LNCaP clone FGC (cell line): ENCODE measurements around the gene GSTM1.
"Not testable (repeated sequence)": the region's sequence is repeated elsewhere in the genome, so short reads cannot be mapped to it uniquely, and the experiment has no call there.

Source experiments
- DNase-seq: peaks from one replicate; pipeline ENCODE4 v3.0.0-alpha.2; 2011; ENCODE audit warnings: low read depth
- H3K4me3 ChIP-seq: 2 replicates; pipeline ENCODE4 v1.5.1; 2011; ENCODE audit warnings: mild to moderate bottlenecking, low read depth, low read length, control low read depth
- TF ChIP-seq, protein P1 (sequence below): IDR thresholded peaks from 2 replicates; pipeline ENCODE4 v1.5.1; 2012; ENCODE audit warnings: mild to moderate bottlenecking; ENCODE audit not compliant: control insufficient read depth, insufficient read depth; ENCODE audit errors: extremely low read depth

GSTM1 gene

DNA sequence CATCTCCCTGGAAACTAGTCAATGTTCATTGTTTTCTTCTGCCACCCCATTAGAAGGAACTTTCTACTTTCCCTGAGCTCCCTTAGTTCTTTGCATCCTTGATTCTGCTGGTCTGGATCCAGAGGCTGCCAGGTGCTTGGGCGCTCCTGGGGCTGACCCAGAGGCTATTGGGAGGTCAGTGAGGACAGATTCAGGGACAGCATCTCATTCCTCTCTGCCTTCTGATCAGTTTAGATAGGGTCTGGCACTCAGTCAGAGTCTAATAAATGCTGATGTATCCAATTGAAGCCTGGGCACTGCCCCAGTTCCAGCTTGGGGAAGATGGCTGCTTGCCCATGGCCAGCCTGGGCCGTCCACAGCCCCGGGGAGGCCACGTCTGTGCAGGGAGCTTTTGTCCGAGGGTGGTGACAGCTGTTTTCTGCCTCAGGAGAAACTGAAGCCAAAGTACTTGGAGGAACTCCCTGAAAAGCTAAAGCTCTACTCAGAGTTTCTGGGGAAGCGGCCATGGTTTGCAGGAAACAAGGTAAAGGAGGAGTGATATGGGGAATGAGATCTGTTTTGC lies 2.3 kb downstream of the GSTM1 start:
- TF ChIP-seq, protein P1, sequence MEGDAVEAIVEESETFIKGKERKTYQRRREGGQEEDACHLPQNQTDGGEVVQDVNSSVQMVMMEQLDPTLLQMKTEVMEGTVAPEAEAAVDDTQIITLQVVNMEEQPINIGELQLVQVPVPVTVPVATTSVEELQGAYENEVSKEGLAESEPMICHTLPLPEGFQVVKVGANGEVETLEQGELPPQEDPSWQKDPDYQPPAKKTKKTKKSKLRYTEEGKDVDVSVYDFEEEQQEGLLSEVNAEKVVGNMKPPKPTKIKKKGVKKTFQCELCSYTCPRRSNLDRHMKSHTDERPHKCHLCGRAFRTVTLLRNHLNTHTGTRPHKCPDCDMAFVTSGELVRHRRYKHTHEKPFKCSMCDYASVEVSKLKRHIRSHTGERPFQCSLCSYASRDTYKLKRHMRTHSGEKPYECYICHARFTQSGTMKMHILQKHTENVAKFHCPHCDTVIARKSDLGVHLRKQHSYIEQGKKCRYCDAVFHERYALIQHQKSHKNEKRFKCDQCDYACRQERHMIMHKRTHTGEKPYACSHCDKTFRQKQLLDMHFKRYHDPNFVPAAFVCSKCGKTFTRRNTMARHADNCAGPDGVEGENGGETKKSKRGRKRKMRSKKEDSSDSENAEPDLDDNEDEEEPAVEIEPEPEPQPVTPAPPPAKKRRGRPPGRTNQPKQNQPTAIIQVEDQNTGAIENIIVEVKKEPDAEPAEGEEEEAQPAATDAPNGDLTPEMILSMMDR, result no peak
- no peak for DNase-seq
- no peak overlapping the region for H3K4me3 ChIP-seq

DNA sequence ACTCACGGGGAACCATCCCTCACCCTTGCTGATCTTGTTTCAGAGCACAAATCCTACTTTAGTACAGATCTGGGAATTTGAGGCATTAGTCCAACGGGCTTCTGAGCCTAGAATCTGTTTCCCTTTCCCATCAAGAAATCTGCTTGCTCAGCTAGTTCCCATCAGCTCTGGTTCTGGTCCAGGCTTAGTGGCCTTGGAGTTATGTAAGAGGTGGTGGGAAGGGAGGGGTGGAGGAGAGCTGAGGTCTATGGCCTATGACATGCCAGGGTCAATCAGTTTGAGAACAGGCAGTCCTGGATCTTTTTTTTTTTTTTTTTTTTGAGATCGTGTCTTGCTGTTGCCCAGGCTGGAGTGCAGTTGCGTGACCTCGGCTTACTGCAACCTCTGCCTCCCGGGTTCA lies 4.1 kb downstream of the GSTM1 start:
- TF ChIP-seq, protein P1, result no peak
- H3K4me3 ChIP-seq, result no peak overlapping the region
- DNase-seq, result no peak

DNA sequence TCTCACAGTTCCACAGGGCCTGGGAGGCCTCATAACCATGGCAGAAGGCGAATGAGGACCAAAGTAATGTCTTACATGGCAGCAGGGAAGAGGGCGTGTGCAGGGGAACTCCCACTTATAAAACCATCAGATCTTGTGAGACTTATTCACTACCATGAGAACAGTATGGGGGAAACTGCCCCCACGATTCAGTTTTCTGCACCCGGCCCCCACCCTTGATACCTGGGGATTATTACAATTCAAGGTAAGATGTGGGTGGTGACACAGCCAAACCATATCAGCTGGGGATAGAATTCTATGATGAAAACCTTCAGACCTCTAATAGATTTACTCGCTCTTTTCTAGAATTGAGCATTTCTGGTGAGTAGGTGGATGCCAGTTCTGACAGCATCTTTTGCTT lies 6.8 kb downstream of the GSTM1 start:
- not testable (repeated sequence) for DNase-seq, H3K4me3 ChIP-seq

DNA sequence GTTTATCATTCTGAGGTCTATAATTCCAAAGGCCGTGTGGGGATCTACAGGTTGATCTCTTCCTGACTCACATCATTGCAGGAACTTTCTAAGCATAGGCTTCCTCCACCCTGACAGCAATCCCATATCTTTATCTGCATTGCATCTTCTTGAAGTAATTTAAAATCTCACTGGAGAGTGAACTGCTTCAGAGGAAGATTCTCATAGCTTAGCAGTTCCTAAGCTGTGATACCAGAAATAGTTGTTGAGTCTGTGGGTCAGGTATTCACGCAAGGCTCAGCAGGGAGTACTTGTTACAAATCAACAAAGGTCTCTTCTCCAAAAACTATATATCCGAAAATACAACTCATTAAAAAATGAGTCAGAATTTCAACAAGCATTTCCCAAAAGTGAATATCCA lies 7.5 kb downstream of the GSTM1 start:
- not testable (repeated sequence) for H3K4me3 ChIP-seq, DNase-seq

DNA sequence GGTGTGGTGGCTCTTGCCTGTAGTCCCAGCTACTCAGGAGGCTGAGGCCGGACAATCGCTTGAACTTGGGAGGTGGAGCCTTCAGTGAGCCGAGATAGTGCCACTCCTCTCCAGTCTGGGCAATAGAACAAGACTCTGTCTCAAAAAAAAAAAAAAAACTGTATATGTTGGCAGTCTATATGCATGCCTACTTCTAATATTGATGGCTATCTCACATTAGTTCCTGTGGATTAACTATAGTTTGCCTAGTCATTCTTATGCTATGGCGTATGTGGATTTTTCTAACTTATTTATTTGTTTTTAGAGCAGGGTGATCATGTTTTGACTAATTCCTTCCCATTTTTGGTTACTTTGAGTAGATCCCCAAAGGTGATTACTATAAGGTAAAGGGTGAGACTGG lies 9.4 kb downstream of the GSTM1 start:
- no peak for DNase-seq
- TF ChIP-seq, protein P1, result no peak
- H3K4me3 ChIP-seq, result no peak overlapping the region

DNA sequence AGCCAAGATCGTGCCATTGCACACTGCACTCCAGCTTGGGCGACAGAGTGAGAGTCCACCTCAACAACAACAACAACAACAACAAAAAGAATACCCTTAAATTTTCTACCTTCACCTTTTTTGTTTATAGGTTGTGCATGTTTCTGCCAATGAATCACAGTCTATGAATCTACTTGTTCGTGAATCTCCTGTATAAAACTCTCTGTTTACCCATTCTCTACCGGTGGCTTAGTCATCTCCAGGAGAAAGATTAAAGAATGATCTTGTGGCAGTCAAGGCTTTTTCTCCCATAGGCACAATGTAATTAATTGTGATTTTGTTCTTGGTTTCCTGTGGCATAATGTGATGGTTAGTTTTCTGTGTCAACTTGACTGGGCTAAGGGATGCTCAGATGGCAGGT lies 10.2 kb downstream of the GSTM1 start:
- not testable (repeated sequence) for H3K4me3 ChIP-seq

DNA sequence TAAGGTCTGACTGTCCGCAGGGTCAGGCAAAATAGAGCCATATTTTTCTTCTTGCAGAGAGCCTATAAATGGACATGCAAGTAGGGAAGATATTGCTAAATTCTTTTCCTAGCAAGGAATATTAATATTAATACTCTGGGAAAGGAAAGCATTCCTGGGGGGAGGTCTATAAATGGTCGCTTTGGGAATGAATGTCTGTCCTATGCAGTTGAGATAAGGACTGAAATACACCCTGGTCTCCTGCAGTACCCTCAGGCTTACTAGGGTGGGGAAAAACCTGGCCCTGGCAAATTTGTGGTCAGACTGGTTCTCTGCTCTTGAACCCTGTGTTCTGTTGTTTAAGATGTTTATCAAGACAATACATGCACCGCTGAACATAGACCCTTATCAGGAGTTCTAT lies 15.3 kb downstream of the GSTM1 start:
- not testable (repeated sequence) for H3K4me3 ChIP-seq, DNase-seq

More for the DNA sequence above, 10.2 kb downstream of the GSTM1 start:
- DNase-seq, result not testable (repeated sequence)

DNA sequence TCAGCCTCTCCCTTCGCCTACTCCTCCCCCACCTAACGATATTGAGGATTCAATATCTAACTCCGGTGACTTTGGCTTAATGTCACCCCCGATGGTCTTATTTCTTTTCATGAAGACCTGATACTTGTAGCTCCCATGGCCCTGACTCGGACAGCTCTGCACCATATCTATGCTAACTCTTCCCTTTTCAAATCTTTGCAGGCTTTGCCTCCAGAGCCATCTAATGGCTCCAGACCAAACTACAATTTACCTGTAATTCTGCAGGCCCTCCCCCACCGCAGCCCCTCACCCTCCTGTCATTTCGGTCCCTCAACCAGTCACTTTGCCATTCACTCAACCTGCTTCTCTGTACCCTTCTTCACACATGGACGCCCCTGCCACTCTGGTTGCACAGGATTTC lies 16.6 kb downstream of the GSTM1 start:
- DNase-seq, result no peak
- TF ChIP-seq, protein P1, result 0 out of 2 replicates have a peak, but pooled peaks have one; percentile 9

DNA sequence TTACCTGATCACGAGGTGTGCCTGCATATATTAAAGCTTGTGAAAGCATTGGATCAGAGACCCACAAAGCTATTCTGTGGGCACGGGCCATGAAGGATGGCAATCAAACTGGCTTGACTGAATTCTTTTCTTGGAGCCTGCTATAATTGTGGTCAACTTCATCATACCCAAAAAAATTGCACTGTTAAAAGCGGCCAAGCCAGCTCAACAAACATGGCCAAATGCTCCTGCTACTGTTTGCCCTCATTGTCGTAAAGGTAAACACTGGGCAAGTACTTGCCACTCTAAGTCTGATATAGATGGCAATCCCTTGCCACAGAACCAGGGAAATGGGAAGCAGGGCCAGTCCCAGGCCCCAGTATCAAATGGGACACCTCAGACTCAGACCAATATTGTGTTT lies 17.8 kb downstream of the GSTM1 start:
- TF ChIP-seq, protein P1, result no peak

More for the DNA sequence above, 16.6 kb downstream of the GSTM1 start:
- H3K4me3 ChIP-seq, result no peak overlapping the region

DNA sequence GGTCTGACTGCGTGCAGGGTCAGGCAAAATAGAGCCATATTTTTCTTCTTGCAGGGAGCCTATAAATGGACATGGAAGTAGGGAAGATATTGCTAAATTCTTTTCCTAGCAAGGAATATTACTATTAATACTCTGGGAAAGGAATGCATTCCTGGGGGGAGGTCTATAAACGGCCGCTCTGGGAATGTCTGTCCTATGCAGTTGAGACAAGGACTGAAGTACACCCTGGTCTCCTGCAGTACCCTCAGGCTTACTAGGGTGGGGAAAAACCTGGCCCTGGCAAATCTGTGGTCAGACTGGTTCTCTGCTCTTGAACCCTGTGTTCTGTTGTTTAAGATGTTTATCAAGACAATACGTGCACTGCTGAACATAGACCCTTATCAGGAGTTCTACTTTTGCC lies 21.3 kb downstream of the GSTM1 start:
- not testable (repeated sequence) for H3K4me3 ChIP-seq

More for the DNA sequence above, 17.8 kb downstream of the GSTM1 start:
- no peak overlapping the region for H3K4me3 ChIP-seq
- peak; percentile 38 for DNase-seq

DNA sequence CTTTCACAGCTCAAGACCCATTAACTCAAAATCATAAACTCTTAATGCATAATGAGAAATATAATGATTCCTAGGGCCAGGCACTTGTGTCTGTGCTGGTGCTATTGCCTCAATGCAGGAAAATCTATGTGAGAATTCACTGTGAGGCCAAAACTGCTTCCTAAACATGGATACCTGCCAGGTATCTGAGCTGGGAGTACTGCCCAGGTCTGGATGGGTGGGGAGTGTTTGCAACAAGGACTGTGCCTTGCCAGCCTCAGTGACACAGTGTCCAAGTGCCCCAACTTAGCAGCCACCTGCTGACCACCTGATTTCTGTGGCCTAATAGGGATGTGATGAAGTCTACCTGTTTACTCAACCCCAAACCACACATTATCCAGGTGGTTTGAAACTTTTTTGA lies 22.2 kb downstream of the GSTM1 start:
- H3K4me3 ChIP-seq, DNase-seq: not testable (repeated sequence)

More for the DNA sequence above, 21.3 kb downstream of the GSTM1 start:
- not testable (repeated sequence) for DNase-seq

DNA sequence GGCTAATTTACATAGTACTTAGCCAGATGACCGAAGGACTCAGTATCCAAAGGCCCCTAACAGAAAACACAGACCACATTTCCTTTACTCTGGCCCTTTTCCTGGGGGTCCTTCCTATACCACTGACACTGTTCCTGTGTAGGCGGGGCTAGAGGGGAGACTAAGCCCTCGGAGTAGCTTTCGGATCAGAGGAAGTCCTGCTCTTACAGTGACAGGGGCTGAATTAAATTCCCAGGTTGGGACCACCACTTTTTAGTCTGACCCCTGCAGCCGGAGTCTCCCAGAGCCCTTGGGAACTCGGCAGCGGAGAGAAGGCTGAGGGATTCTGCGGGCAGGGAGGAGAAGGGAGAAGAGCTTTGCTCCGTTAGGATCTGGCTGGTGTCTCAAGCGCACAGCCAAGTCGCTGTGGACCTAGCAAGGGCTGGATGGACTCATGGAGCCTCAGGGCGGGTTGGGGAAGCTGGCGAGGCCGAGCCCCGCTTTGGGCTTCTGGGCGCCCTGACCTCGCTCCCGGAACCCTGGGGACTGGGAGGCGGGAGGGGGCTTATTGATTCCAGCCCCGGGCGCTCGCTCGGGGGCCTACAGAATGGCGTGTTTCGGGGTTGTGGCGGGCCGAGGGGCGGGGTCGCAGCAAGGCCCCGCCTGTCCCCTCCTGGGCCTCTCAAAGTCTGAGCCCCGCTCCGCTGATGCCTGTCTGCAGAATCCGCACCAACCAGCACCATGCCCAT lies 24.1 kb downstream of the GSTM1 start, which contains the start of gene GSTM5:
GSTM5 (plus strand) TSS at position 659 of the 728 bp plus-strand sequence; CDS start at position 721, 62 bp downstream.
- not testable (repeated sequence) for H3K4me3 ChIP-seq, DNase-seq
